GM21447 (cell line): ENCODE results near the gene CYP2W1.

Source experiments
- ATAC-seq: cut with Tn5 transposase; IDR thresholded peaks from one replicate; pipeline ENCODE4 v1.9.1; 2021; ENCODE audit not compliant: unreplicated experiment

Gene CYP2W1

DNA sequence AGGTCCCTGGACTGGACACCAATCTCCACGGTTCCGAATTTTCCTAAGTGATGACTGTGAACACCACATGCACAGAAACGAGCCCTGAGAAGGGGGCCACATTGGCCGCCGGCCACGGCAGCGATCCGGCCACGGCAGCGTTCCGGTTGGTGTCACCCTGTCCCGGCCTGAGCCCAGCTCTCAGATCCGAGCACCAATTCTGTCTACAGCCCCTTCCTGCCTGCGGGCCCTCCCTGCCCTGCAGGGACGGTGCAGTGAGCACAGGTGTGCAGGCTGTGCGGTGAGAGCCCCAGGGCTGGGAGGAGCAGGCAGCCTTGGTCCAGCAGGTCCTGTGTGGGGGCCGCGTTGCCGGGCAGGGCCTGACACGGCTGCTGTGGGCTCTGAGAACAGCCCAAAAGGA, 31.7 kb downstream of the CYP2W1 start:
- ATAC-seq: no peak

GRCh38 chr7:1015196-1016121, 32.5 kb downstream of the CYP2W1 start:
- ATAC-seq: no peak

DNA sequence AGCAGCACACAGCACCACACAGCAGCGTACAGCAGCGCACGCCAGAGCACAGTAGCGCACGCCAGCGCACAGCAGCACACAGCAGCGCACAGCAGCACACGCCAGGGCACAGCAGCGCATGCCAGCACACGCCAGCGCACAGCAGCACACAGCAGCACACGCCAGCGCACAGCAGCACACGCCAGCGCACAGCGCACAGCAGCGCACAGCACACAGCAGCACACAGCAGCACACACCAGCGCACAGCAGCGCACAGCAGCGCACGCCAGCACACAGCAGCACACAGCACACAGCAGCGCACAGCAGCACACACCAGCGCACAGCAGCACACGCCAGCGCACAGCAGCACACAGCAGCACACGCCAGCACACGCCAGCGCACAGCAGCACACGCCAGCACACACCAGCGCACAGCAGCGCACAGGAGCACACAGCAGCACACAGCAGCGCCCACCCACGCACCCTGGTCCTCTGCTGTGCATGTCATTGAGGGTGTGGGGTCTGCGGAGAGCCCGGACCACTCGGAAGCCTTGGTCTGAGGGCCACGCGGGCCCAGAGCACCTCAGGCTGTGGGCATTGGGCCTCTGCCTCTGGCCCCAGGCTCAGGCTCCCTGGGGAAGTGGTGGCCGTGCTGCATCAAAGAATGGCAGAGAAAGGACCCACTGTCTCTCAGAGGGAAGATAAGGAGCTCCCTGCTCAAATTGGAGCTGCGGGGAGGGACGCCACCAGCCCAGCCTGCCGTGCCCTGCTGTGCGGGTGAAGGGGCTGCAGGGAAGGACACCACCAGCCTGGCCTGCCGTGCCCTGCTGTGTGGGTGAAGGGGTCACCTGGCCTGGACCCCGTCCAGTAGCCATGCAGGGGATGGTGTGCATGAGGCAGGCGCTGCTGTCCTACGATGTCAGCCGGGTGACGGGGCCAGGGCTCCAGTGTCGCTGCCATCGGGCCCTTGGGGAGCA, 33.9 kb downstream of the CYP2W1 start:
- ATAC-seq: no peak

GRCh38 chr7:1017586-1018333, 34.8 kb downstream of the CYP2W1 start:
- no peak for ATAC-seq

- ATAC-seq: no peak
Measured at GRCh38 chr7:1018334-1018695, 35.3 kb downstream of the CYP2W1 start.

DNA sequence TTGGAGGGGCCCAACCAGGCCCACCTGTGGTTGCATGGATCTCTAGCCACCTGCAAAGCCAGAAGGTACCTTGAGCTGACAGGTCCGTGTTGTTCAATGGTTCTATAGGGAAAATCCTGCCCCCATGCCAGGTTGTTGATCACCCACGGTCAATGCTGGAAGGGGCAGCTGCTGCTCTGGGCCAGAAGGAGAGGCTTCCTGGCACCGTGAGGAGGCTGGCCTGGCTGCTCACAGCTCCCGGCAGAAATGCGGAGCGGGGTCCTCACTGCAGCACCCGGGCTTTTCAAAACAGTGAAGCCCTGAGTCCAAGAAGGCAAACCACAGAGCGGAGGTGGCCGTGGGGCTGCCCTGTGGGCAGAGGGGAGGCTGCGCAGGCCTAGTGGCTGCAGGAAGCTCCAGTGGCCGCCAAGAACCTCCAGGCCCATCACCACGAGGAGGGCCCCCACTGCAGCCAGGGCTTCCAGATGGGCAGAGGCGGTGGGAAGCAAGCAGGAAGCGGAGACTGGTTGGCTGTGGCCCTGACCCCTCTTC, 36.3 kb downstream of the CYP2W1 start:
- ATAC-seq: no peak

DNA sequence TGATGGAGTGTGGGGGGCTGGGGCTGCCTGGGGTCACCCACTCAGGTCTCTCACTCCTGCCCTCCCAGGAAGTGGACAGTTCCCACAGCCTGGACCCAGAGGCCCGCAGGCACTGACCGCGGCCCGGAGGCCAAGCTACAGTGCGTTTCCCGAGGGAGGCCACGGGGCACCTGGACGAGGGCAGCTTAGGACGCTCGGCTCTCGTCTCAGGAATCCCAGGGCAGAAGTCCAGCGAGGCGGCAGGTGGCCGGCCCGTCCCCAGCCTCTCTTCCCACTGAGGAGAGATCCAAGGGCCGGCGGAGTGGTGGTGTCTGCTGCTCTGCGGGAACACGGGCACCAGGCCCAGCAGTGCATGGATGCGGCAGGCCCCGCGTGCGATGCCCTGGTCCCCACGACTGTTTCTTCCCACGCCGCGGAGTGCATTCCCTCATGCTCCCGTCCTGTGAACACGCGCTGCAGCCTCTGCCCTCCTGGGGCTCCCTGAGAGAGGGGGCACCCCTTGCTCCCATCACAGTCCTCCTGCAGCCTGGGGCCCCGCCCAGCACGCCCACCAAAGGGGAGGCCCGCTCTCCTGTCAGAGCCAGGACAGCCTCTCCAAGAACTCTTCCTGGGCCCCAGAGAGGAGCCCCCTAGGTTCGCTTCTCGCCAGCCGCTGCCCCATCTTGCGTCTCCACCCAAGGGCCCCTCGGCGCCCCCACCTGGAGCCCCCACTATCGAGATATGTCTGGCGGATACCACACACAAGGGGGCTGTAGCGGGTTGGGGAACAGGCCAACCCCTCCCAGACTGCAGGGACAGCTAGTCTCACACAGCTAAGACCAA, 37.0 kb downstream of the CYP2W1 start:
- no peak for ATAC-seq

- no peak for ATAC-seq
Measured at GRCh38 chr7:1020849-1021251, 37.9 kb downstream of the CYP2W1 start.

DNA sequence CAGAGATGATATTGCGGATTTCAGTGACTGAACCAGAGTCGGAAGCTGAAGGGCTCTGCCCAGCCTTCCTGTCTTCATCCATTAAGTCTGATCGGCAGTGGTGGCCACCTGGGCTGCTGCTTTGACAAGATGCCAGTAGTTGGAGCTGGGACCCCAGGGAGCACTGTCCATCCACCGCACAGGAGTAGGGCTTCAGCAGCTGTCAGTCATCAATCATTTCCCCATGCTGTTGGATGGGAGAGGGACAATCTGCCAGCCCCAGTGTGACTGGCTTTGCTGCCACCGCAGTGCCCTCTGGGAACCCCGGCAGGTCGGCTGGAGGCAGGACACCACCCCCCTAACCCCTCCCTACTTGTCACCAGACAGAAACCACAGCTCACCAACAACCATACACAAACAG, 38.4 kb downstream of the CYP2W1 start:
- no peak for ATAC-seq

DNA sequence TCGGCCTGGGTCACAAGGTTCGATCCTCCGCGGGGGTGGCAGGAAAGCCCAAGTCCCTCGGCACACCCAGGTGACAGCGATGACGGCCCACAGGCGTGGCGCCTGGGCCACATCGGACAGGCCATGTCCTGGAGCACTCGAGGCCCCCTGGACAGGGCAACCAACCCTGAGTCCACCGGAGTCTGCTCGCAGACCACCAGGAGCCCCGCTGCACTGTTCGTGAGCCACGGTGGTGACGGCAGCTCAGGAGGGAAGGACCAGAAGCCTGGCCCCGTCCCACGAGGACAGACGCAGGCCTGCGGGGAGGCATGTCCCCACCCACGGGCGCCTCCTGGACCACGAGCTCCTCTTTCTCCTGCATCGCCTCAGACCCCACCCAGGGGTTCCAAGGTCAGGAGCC, 39.0 kb downstream of the CYP2W1 start:
- ATAC-seq: no peak

GRCh38 chr7:1022356-1022755, 39.4 kb downstream of the CYP2W1 start:
- ATAC-seq: no peak

GRCh38 chr7:1022801-1023465, 40.0 kb downstream of the CYP2W1 start:
- no peak for ATAC-seq

DNA sequence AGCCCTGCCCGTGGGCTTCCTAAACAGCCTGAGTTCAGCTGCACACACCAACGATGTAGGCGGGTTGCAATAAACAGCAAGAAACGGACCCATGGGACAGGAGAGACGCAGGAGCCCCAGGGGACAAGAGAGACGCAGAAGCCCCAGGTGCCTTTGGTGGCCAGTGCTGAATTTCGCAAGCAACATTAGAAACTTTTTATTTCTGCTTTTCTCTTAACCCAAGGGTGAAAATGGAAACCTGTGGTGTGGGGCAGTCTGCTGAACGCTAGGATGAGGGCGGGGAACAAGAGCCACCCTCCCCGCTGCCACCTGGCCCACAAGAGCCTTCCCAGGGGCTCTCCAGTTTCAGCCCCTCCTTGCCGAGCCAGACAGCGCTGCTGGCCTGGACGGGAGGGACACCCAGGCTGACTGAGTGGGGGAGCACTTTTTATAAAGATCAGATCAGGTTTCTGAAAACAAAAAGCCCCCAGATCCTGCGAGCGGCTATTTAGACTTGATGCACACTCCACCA, 41.4 kb downstream of the CYP2W1 start:
- peak; percentile 56 for ATAC-seq

DNA sequence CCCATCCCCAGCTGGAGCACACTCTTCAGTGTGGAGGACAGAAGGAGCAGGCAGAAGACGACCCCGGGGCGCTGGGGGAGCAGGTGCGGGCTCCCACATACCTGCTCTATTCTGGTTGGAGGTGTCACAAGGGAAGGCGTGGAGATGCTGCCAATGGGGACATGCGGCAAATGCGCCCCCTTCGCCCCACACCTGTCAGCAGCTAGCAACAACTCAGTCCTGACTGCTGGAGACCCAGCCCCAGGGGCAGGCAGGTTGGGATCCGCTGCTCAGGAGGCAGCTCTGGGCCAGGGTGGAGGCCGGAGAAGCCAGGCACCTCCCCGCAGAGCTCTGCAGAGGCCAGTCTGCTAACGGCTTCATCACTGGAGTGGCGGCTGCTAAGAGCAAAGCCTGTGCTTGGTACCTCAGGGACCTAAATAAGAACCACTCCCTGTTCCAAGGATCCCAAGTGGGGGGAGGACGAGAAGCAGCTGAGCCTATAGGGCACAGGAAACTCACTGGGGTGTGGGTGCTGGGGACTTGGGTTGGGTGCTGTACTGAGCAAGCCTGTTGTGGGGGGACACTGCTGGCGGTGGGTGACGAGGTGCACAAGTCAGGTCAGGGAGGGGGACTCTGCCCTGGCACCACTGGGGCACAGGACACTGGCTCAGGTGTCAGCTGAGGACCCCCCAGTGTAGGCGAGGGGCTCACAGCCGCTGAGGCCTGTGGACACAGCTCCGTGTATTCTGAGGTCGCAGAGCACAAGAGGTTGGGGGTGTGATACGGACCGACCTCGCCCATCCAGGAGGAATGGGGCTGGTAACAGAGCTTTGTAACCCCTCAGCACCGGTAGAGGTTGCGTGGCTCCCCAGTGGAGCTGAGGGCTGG, 42.1 kb downstream of the CYP2W1 start:
- no peak for ATAC-seq

DNA sequence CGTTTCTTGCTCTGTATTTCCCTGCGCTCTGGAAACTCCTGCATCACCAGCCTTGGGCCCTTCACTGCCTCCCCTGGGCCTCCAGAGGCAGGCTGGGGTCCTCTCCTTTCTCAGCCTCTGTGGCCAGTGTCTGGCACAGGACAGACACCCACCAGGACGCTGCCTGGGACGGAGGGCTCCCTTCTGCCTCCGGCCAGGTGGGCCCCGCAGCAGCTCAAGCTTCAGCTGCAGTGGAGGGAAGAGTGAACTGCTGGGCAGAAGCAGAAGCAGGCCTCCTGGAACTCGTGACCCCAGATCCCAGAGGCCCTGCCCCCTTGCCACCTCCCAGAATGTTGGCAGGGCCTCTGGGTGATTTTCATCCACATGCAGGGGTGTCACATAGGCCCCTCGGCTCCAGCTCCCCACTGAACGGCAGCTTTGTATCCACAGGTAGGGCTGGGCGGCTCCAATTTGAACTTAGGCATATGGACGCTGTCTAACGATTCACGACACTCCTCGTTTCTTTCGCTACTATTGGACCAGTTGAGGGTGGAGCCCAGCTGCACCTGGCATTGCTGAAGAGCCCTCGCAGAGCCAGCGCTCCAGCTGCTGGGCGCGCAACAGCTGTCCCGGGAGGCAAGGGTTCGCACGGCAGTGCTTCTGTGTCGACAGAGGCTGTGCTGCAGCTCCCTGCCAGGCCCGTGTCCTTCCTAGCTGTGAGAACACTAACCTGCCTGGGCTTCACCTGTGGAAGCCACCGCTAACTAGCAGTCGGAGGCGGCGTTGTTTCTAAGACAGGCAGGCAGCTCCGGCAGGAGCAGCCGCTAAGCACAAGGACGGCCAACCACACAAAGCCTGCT, 43.0 kb downstream of the CYP2W1 start:
- ATAC-seq: no peak

- no peak for ATAC-seq
Measured at GRCh38 chr7:1026721-1027161, 43.8 kb downstream of the CYP2W1 start.
